Measurements from ENCODE around the gene ZHX3.

The ZHX3 gene

GRCh38 chr20:41293269-41294037 lies 24.1 kb downstream of the ZHX3 start:
- DNase-seq (ENCODE audit: low read depth): no peak

DNA sequence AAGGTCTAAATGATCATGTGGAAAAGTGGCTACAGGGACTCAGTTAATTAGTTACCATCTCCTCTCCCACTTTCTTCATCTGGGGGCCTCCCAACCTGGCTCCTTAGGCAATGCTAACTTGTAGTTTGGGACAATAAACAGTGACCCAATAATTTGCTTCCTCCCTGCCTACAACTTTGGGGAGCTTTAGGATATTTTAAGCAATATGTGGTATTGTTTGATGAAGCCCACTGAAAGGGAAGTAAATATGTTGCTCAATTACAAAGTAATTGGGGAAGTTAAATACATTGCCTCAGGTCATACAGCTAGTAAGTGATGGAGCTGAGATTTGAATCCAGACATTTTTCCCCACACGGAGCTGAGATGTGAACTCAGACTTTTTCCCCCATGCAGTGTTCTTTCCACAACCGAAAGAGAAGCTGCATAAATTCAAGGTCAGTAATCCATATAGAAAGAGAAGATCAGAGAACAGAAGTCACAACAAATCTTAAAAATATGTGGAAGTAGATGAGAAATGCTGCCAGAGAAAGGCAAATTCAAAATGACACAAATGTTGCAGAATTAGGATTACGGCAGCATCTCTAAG lies 26.6 kb downstream of the ZHX3 start:
- DNase-seq (ENCODE audit: low read depth): no peak

DNA sequence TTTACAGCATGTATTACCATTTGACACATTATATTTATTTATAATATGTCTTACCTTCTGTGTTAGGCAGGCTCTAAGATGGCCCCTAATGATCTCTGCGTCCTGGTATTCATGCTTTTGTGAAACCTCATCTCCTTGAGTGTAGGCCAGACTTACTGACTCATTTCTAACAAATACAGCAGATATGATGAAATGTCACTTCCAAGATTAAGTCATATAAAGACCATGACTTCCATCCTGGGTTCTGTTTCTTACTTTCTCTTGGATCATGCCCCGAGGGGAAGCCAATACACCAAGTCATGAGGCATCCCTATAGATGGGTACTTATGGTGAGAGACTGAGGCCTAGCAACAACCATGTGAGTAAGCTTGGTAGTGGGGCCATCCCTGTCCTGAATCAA lies 30.2 kb downstream of the ZHX3 start:
- DNase-seq (ENCODE audit: low read depth): no peak

- DNase-seq (ENCODE audit: low read depth): no peak
Observed at GRCh38 chr20:41286240-41286851, 31.2 kb downstream of the ZHX3 start.

DNA sequence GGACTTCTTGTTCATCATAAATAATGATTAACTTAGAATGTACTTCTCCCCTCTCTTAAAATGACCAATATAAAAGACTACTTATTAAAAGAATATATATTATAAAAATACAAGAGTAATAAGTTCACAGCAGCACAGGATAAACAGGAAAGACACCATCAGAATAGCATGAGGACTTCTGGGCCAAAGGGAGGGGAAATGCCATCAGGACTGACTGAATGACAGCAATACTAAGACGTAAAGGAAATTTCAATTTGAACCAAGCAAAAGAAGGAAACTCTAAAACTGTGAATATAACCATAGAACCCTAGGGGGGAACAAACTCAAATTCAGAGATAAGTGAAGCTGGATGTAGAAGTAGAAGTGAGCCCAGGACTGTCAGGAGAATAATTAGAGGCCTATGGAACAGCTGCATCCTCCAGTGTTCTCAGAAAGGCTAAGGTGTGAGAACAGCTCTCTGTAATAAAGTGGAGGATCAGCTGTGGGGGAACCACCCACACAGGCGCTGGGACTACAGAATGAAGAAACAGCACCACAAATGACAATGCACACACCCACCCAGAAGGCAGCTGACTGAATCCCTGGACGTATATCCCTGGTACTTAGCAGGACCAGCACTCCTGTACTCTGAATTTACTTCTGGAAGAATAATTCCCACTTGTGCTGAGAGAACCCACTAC lies 37.8 kb downstream of the ZHX3 start:
- no peak for DNase-seq (ENCODE audit: low read depth)

DNA sequence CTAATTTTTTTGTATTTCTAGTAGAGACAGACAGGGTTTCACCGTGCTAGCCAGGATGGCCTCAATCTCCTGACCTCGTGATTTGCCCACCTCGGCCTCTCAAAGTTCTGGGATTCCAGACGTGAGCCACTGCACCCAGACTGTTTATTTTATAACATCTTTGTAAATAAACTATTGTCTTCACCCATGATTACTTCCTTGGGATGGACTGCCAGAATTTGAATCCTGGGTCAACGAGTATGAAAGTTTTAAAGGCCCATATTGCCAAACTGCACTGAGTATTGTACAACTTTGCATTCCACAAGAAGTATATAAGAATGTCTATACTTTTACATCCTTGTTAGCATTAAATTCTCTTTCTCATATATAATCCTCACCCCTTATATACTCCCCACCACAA lies 38.6 kb downstream of the ZHX3 start:
- DNase-seq (ENCODE audit: low read depth): no peak

- DNase-seq (ENCODE audit: low read depth): no peak
Observed at GRCh38 chr20:41277049-41277448, 40.5 kb downstream of the ZHX3 start.

DNA sequence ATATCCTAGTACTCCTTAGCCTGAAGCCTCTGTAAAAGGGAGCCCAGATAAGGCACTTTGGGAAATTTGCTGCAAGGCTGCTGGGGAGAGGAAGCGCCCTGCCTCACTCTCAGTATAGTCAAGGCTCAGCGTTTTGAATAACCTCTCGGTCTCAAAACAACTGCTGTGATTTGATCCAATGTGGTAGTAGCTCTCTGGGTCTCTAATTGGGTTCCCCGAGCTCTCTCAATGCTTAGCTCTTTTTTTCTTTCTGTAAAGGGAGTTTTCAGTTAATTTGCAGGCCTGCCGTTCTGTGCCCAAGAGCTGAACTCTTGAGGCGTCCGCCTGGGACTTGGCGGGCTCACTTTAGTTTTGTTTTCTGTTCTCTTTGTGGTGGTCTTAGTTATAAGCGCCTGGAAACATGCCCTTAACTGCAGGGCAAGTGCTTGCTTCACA lies 41.2 kb downstream of the ZHX3 start:
- no peak for DNase-seq (ENCODE audit: low read depth)

DNA sequence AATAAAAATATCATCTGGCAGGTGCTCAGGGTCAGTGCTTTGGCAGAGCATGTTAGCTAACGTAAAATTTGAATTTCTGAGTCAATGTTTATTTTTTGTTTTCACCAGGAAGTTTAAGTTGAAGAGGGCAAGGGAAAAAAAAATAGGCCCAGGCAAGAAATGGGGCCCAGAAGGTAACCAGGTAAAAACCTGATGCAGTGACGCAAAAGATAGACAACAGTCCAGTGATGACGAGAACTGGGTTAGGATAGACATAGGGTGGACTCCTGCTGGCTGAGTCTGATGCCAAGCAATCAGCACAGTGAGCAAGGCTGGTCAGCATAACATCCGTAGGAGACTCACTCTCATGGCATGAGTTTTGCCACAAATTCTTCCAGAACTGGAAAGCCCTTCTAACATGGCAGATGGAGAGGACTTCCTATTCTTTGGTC lies 42.2 kb downstream of the ZHX3 start:
- no peak for DNase-seq (ENCODE audit: low read depth)

DNA sequence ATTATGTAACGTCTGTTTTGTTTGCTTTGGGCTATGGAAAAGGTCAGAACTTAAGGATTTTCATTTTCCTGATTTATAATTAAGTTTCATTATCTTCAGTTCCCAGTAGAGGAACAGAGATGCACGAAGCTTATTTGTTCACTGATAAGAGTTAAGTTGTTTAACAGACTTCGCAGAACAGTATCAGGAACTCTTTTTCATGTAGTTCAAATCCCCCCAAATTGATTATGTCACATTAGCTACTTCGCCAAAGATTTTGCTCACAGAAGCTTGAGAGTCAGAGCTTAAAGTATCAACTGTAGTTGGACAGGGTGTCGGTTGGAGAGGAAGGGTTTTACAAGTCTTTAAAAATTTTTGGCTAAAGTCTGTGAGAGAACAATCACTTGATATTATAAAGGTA lies 43.4 kb downstream of the ZHX3 start:
- DNase-seq (ENCODE audit: low read depth): no peak

DNA sequence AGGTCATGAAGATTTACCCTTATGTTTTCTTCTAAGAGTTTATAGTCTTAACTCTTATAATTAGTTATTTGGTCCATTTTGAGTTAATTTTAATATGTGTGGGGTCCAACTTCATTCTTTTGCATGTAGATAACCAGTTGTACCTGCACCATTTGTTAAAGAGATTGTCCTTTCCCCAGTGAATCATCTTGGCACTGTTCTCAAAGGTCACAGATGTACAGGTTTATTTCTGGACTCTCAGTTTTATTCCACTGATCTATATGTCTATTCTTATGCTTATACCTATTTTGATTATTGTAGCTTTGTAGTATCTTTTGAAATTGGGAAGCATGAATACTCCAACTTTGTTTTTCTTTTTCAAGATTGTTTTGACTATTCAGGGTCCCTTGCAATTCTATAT lies 44.1 kb downstream of the ZHX3 start:
- DNase-seq (ENCODE audit: low read depth): no peak

DNA sequence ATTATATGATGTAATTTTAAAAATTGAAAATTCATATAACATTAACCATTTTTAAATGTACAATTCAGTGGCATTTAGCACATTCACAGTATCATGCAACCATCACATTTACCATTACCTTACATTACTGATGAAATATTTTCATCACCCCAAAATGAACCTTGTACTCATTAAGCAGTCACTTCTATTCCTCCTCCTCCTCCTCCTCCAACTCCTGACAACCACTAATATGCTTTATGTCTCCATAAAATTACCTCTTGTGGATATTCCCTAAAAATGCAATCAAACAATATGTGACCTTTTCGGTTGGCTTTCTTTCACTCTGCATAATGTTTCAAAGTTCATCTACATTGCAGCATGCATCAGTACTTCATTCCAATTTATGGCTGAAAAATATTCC lies 45.2 kb downstream of the ZHX3 start:
- DNase-seq (ENCODE audit: low read depth): no peak

GRCh38 chr20:41268917-41269652 lies 48.4 kb downstream of the ZHX3 start:
- DNase-seq (ENCODE audit: low read depth): no peak

DNA sequence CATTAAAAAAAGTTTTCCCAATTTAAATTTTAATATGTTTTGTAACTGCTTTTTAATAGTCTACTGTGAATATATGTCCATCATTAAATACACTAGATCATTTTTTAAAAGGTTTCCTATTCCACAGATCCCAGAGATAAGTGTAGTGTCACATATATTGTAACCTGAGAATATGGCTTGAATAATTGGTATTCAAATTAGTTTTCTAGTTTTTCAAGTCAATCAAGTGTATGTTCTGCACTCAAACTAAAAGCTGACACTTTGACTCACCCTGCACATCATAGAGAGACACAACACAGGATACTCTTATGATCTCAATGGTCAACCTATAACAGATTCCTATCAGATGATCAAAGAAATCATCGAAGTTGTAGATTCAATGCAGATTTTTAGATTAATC lies 49.1 kb downstream of the ZHX3 start:
- DNase-seq (ENCODE audit: low read depth): no peak

DNA sequence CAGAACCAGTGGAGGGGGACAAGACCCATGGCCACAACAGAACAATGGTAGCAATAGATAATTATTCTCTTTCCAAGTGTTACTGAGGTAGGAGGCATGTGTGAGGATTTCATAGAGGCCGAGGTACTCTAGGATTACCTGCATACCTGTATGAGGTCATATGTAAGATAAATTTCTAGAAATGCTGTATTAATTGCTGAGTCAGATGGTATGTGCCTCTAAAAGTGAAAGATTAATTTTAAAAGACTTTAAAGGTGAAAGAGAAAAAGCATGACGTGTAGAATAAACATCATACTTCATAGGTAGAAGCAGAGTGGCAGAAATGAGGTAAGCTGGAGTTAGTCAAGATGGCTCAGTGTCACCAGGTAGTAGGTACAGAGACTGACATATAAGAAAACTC lies 51.6 kb downstream of the ZHX3 start:
- no peak for DNase-seq (ENCODE audit: low read depth)

- no peak for DNase-seq (ENCODE audit: low read depth)
Observed at GRCh38 chr20:41264819-41265218, 52.7 kb downstream of the ZHX3 start.

DNA sequence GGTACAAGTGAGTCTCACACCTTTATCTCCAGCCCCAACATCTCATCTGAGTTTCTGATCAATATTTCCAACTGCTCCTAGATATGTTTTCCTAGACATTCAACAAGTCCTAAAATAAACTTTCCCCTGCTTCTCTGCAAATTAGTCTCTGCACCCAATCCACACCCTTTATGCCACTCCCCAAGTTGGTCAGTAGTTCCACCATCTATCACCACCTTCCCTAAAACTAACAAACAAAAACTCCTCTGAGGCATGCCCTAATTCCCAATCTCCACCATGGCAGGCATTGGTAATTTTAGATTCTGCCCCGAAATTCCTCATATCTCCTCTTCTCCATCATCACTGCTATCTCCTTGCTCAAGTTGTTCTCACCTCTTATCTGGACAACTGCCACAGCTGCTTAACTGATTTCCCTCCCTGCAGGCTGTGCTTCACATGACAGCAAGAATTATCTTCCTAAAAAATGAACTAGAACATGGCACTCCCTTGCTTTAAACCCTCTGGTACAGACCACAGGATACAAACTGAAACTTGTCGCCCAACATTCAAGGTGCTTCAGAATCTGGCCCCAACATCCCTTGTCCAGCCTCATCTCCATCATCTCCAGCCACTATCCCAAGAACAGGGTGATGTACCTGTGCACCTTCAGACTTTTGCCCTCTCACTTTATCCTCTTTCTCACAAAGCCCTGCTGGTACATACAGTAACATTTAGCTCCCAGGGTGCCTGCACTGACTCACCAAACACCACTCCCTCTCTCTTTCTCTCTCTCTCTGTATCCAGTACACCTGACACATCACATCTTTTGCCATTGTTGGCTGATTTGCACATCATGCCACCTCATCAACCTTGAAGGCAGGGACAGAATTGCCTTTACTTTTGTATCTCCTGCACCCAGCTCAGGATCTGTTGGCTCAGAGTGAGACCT lies 55.5 kb downstream of the ZHX3 start:
- no peak for DNase-seq (ENCODE audit: low read depth)

GRCh38 chr20:41261260-41261659 lies 56.3 kb downstream of the ZHX3 start:
- no peak for DNase-seq (ENCODE audit: low read depth)

GRCh38 chr20:41260734-41261220 lies 56.8 kb downstream of the ZHX3 start:
- no peak for DNase-seq (ENCODE audit: low read depth)

DNA sequence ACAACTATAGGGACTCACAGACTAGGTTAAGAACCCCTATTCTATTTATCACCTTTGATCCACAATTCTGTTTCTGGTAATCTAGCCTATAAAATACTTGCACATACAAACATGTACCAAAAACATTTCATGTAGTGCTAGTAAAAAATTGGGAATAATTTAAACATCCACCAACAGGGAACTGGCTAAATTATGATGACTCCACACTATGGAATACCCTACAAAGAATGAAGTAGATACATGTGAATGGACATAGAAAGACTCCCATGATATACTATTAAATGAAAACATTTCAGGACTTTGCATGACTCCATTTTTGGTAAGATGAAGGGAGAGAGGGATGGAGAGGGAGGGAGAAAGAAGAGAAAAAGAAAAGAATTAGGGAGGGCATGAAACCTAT lies 58.2 kb downstream of the ZHX3 start:
- no peak for DNase-seq (ENCODE audit: low read depth)

GRCh38 chr20:41258474-41258873 lies 59.1 kb downstream of the ZHX3 start:
- DNase-seq (ENCODE audit: low read depth): no peak

Data from stimulated activated CD8-positive, alpha-beta memory T cell treated with anti-CD3 and anti-CD28 coated beads, Interleukin-12 subunit alpha, Interleukin-12 subunit beta, amount 100 ng/mL, for 1 hour (primary cell).